Natural killer cell (primary cell): ENCODE data around the gene AKAP13. TPM values are rescaled to one million over a fixed set of nuclear protein-coding genes. Genes with fewer than 3 reads are reported as not detected.

Experiments used
- ATAC-seq, 3 donors: fragments of 150-1000 bp in 2 of 3; fragments of 200-7000 bp in 1 of 3; cut with Tn5 transposase; 1 replicate in 1 of 3; 2 replicates in 2 of 3; pipeline ENCODE4 v1.10.0; 2021; ENCODE audit warnings: mild to moderate bottlenecking in 2 of 3, moderate library complexity in 2 of 3
- DNase-seq, 2 donors: peaks; one replicate each; pipeline versions ENCODE4 v3.0.0 to v3.0.0-alpha.2; 2013 to 2021; ENCODE audit warnings: mixed read lengths in 1 of 2
- H3K27ac ChIP-seq: one replicate; pipeline ENCODE4 v1.5.1; 2013; ENCODE audit warnings: mild to moderate bottlenecking, low read length
- H3K27me3 ChIP-seq: one replicate; pipeline ENCODE4 v1.6.1; 2013; ENCODE audit warnings: low read length; ENCODE audit not compliant: control insufficient read depth, insufficient read depth
- H3K36me3 ChIP-seq: one replicate; pipeline ENCODE4 v1.6.1; 2013; ENCODE audit warnings: low read length; ENCODE audit not compliant: control insufficient read depth, insufficient read depth
- H3K4me1 ChIP-seq: one replicate; pipeline ENCODE4 v1.6.1; 2013; ENCODE audit warnings: low read length; ENCODE audit not compliant: control insufficient read depth, insufficient read depth
- H3K4me3 ChIP-seq: one replicate; pipeline ENCODE4 v1.5.1; 2013; ENCODE audit warnings: low read length
- H3K9me3 ChIP-seq: one replicate; pipeline ENCODE4 v1.6.1; 2013; ENCODE audit warnings: low read length; ENCODE audit not compliant: control insufficient read depth, insufficient read depth
- H3K27ac Mint-ChIP-seq, 2 donors: one replicate each; pipeline ENCODE4 v1.8.0; 2022; ENCODE audit warnings: mild to moderate bottlenecking in 2 of 2, mixed read lengths in 2 of 2, moderate library complexity in 1 of 2
- H3K27me3 Mint-ChIP-seq, 2 donors: one replicate each; pipeline ENCODE4 v1.8.0; 2022; ENCODE audit warnings: low read depth in 2 of 2, mixed read lengths in 2 of 2
- H3K36me3 Mint-ChIP-seq: one replicate; pipeline ENCODE4 v1.8.0; 2022; ENCODE audit warnings: mixed read lengths
- H3K4me1 Mint-ChIP-seq, 2 donors: one replicate each; pipeline ENCODE4 v1.8.0; 2022; ENCODE audit warnings: mixed read lengths in 2 of 2
- H3K4me3 Mint-ChIP-seq: one replicate; pipeline ENCODE4 v1.8.0; 2022; ENCODE audit warnings: mild to moderate bottlenecking, moderate library complexity, mixed read lengths
- H3K9me3 Mint-ChIP-seq, 2 donors: one replicate each; pipeline ENCODE4 v1.8.0; 2022; ENCODE audit warnings: mixed read lengths in 2 of 2
- CTCF ChIP-seq: fragments of 200-600 bp; IDR thresholded peaks from one replicate; pipeline ENCODE4 v1.8.0; 2022; ENCODE audit warnings: antibody characterized with exemption
- WGBS: methylation state at CpG from one replicate; pipeline ENCODE4 v1.1.7; 2013; ENCODE audit warnings: missing lambda C conversion rate; ENCODE audit not compliant: insufficient coverage; 5-methylcytosine and 5-hydroxymethylcytosine counted together
- intact Hi-C: fragments of 100-400 bp; cut with micrococcal nuclease; formaldehyde crosslinking; loops from one replicate; pipeline ENCODE4 v1.14.2; 2022
- total RNA-seq, 4 donors: library from RNA; stranded (reverse); fragments of 120-200 nt in 1 of 4; gene quantifications; one replicate each; pipeline versions ENCODE4 v1.2.3 to v1.2.4, GENCODE V29; 2013 to 2022

The AKAP13 gene
- total RNA-seq, 3 donors from 2014 or later (not counting 1 experiment from before 2014, with no cell fraction given) = 573 to 661 (median 647) TPM

GRCh38 chr15:85382942-85383341 is 2.5 kb downstream of the AKAP13 start:
- ATAC-seq (no peak), DNase-seq (no peak)
- peak overlapping the region; percentile 92 for H3K4me3 Mint-ChIP-seq
- no peak overlapping the region for H3K27ac Mint-ChIP-seq
- no peak for TF ChIP-seq CTCF
- no peaks in the 10 kb centered on the region for H3K9me3 Mint-ChIP-seq
- peaks cover 37 to 38% of the 10 kb centered on the region in 2 donors for H3K4me1 Mint-ChIP-seq
- no peaks in the 10 kb centered on the region for H3K27me3 ChIP-seq
- H3K9me3 ChIP-seq = no peaks in the 10 kb centered on the region
- intact Hi-C loops = loop anchor here (5.0 kb wide), 1 partner anchor 199 kb away; no protein-coding TSS in a partner anchor
- no peak overlapping the region for H3K27ac ChIP-seq
- peaks cover 0 to 5% of the 10 kb centered on the region in 2 donors for H3K27me3 Mint-ChIP-seq
- no peaks in the 10 kb centered on the region for H3K36me3 Mint-ChIP-seq
- peaks cover 16% of the 10 kb centered on the region for H3K4me1 ChIP-seq
- no peak overlapping the region for H3K4me3 ChIP-seq
- no peaks in the 10 kb centered on the region for H3K36me3 ChIP-seq
- 91% methylated on average over 4 of the region's 4 CpGs for WGBS

DNA sequence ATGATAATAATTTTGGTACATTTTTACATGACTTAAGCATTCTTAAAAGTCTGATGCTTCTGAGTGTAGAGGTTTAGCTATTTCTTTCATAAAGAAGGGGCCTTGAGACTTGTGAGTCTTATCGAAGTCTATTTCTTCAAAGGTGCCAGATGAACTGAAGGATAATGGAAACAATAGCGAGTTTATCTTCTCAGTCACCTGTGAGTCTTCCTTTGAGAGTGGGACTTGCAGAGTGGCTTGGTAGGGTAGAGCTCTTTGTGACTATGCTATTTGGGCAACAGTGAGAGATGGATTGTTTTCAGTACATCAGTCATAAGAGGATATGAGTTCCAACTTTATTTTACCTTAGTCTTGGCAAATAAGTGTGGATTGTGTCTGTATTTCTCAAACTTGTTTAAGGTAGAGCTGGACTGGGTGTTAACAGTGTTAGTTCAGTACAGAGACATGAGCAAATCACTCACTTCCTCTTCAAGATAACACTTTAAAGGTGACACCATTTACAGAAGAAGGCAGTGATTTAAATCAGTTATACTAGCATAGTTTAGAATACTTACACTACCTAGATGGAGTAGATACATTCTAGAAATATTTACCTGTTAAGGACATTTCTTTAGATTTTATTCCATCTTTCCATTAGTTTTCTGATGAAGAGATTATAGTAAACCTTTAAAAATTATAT is 3.2 kb downstream of the AKAP13 start:
- Mint-ChIP-seq H3K4me1 (peaks cover 38 to 42% of the 10 kb centered on the region in 2 donors), H3K27me3 (peaks cover 0 to 5% of the 10 kb centered on the region in 2 donors), H3K27ac (no peak overlapping the region), H3K4me3 (peak overlapping the region; percentile 70), H3K36me3 (no peaks in the 10 kb centered on the region), H3K9me3 (no peaks in the 10 kb centered on the region)
- peak in 1 of 2 donors; percentile 32 for DNase-seq
- WGBS = 67% methylated on average over 2 of the region's 2 CpGs
- Histone ChIP-seq H3K36me3 (no peaks in the 10 kb centered on the region), H3K4me1 (peaks cover 16% of the 10 kb centered on the region), H3K4me3 (no peak overlapping the region), H3K27ac (no peak overlapping the region), H3K27me3 (no peaks in the 10 kb centered on the region), H3K9me3 (no peaks in the 10 kb centered on the region)
- no peak for TF ChIP-seq CTCF
- no peak for ATAC-seq
- intact Hi-C loops = loop anchor here (5.0 kb wide), 1 partner anchor 199 kb away; no protein-coding TSS in a partner anchor

GRCh38 chr15:85386261-85386660 is 5.9 kb downstream of the AKAP13 start:
- no peak overlapping the region for H3K4me3 Mint-ChIP-seq

More at GRCh38 chr15:85386261-85386660, 5.9 kb downstream of the AKAP13 start:
- H3K27ac ChIP-seq = no peak overlapping the region
- peaks cover 7% of the 10 kb centered on the region for H3K4me1 ChIP-seq
- Mint-ChIP-seq H3K36me3 (no peaks in the 10 kb centered on the region), H3K4me1 (peaks cover 29 to 36% of the 10 kb centered on the region in 2 donors), H3K27me3 (peaks cover 0 to 5% of the 10 kb centered on the region in 2 donors), H3K27ac (no peak overlapping the region), H3K9me3 (no peaks in the 10 kb centered on the region)
- TF ChIP-seq CTCF = no peak
- H3K27me3 ChIP-seq = no peaks in the 10 kb centered on the region
- H3K4me3 ChIP-seq = no peak overlapping the region
- ATAC-seq (no peak), DNase-seq (no peak)
- no peaks in the 10 kb centered on the region for H3K36me3 ChIP-seq
- WGBS = 98% methylated on average over 4 of the region's 7 CpGs
- no peaks in the 10 kb centered on the region for H3K9me3 ChIP-seq
- intact Hi-C loops = no loop called here
